K562 (cell line): ENCODE results near the gene EFNA2. TPM values are rescaled to one million over a fixed set of nuclear protein-coding genes. Genes with fewer than 3 reads are reported as not detected.
A peak's percentile ranks its signal among the peaks of the same experiment; 100 is the strongest.

ENCODE experiments used
- ATAC-seq: fragments of 200-7000 bp; cut with Tn5 transposase; 3 replicates; pipeline ENCODE4 v1.9.1; 2020; ENCODE audit warnings: moderate library complexity
- BruUV-seq: library from RNA; stranded (reverse); fragments of 400-500 nt; replicated peaks from 2 replicates; lab custom pipeline; 2021; lab: Mats Ljungman, UMichigan
- CTCF ChIA-PET: fragments of 300-600 bp; formaldehyde crosslinking; extraction: SDS; loops from one replicate; lab custom pipeline; 2021; ENCODE audit warnings: low intra/inter-chr PET ratio; lab: Yijun Ruan, JAX
- POLR2A ChIA-PET: fragments of 300-600, 350-650 bp; sonication (Branson Sonifier 250); formaldehyde crosslinking; extraction: SDS; loops from one replicate; lab custom pipeline; 2021; ENCODE audit warnings: antibody characterized with exemption, inconsistent platforms; lab: Yijun Ruan, JAX
- DNase-seq, 4 experiments: peaks; one replicate each; pipeline versions ENCODE4 v3.0.0 to v3.0.0-alpha.2; 2011 to 2018; ENCODE audit warnings: low spot score in 3 of 4, mixed read lengths in 3 of 4; ENCODE audit errors: extremely low read depth in 1 of 4
- FAIRE-seq: peaks from 2 replicates; lab custom pipeline; 2011; peaks lifted over from hg19 to GRCh38; lab: Jason Lieb, UNC
- H2AFZ ChIP-seq: 2 replicates; pipeline ENCODE4 v1.6.0; 2011; ENCODE audit warnings: low read depth, low read length, control low read depth, inconsistent platforms
- H3K27ac ChIP-seq: fragments of 200-600 bp; 3 replicates; pipeline ENCODE4 v1.8.0; 2011; ENCODE audit warnings: low read depth, mild to moderate bottlenecking, control low read depth, inconsistent platforms, low read length, moderate library complexity, mixed read lengths; ENCODE audit errors: extremely low read depth
- H3K27me3 ChIP-seq, 2 experiments: fragments of 300-600 bp in 1 of 2; 2 replicates in 1 of 2; 3 replicates in 1 of 2; pipeline versions ENCODE4 v1.6.0 to v1.8.0; 2011; ENCODE audit warnings: inconsistent platforms in 2 of 2, low read length in 2 of 2, mild to moderate bottlenecking in 1 of 2, mixed read lengths in 1 of 2, moderate library complexity in 1 of 2; ENCODE audit not compliant: control insufficient read depth in 2 of 2, insufficient read depth in 2 of 2
- H3K36me3 ChIP-seq: fragments of 300-600 bp; 3 replicates; pipeline ENCODE4 v1.8.0; 2011; ENCODE audit warnings: mild to moderate bottlenecking, low read length, inconsistent platforms; ENCODE audit not compliant: control insufficient read depth, insufficient read depth
- H3K4me1 ChIP-seq, 2 experiments: fragments of 200-600 bp in 1 of 2; replicated peaks in 1 of 2; 2 replicates in 1 of 2; 3 replicates in 1 of 2; pipeline versions ENCODE4 v1.5.1 to v1.8.0; 2011; ENCODE audit warnings: inconsistent platforms in 2 of 2, low read length in 2 of 2, mild to moderate bottlenecking in 1 of 2, mixed read lengths in 1 of 2, moderate library complexity in 1 of 2; ENCODE audit not compliant: control insufficient read depth in 2 of 2, insufficient read depth in 2 of 2
- H3K4me2 ChIP-seq: 2 replicates; pipeline ENCODE4 v1.6.1; 2011; ENCODE audit warnings: low read length, control low read depth, inconsistent platforms, mixed read lengths; ENCODE audit not compliant: insufficient read depth
- H3K4me3 ChIP-seq: fragments of 200-600 bp; sonication (generic), shearing (Covaris generic); 2 replicates; pipeline ENCODE4 v1.5.1; 2016; ENCODE audit warnings: control low read depth, inconsistent platforms
- H3K79me2 ChIP-seq: fragments of 200-600 bp; 3 replicates; pipeline ENCODE4 v1.8.0; 2011; ENCODE audit warnings: low read length, inconsistent platforms; ENCODE audit not compliant: control insufficient read depth, insufficient read depth
- H3K9ac ChIP-seq, 2 experiments: 2 replicates each; pipeline versions ENCODE4 v1.6.0 to v1.6.1; 2011; ENCODE audit warnings: low read depth in 2 of 2, low read length in 2 of 2, control low read depth in 1 of 2, inconsistent platforms in 1 of 2, mild to moderate bottlenecking in 1 of 2, mixed read lengths in 1 of 2; ENCODE audit not compliant: insufficient read depth in 1 of 2
- H3K9me1 ChIP-seq: one replicate; pipeline ENCODE4 v1.6.0; 2011; ENCODE audit warnings: inconsistent platforms, mild to moderate bottlenecking, low read length, moderate library complexity; ENCODE audit not compliant: control insufficient read depth, insufficient read depth
- H3K9me3 ChIP-seq: replicated peaks from 2 replicates; pipeline ENCODE4 v1.5.1; 2011; ENCODE audit warnings: low read depth, low read length, inconsistent platforms; ENCODE audit not compliant: control insufficient read depth, insufficient read depth
- H4K20me1 ChIP-seq: replicated peaks from 2 replicates; pipeline ENCODE4 v1.6.1; 2011; ENCODE audit warnings: low read length, inconsistent platforms, mixed read lengths; ENCODE audit not compliant: control insufficient read depth, insufficient read depth
- EGR1 ChIP-seq: fragments of 450-650 bp; conservative IDR thresholded peaks from 2 replicates; pipeline ENCODE4 v1.6.1; 2017; ENCODE audit warnings: mild to moderate bottlenecking
- NELFE ChIP-seq: IDR thresholded peaks from 2 replicates; pipeline ENCODE4 v1.6.1; 2011; ENCODE audit warnings: mild to moderate bottlenecking; ENCODE audit not compliant: insufficient read depth, insufficient read length
- NR2C1 ChIP-seq, 2 experiments: fragments of 450-650 bp; IDR thresholded peaks; 2 replicates each; pipeline ENCODE4 v1.6.1; 2017; ENCODE audit warnings: mild to moderate bottlenecking in 2 of 2, antibody characterized with exemption in 1 of 2, inconsistent platforms in 1 of 2, missing compliant biosample characterization in 1 of 2, missing genetic modification characterization in 1 of 2
- WGBS: fragments of 100-300 bp; shearing (Covaris generic); methylation state at CpG from one replicate; pipeline ENCODE4 v1.1.6; 2016; ENCODE audit warnings: low coverage, mixed read lengths; ENCODE audit not compliant: insufficient coverage; ENCODE audit errors: missing lambda C conversion rate; 5-methylcytosine and 5-hydroxymethylcytosine counted together
- in situ Hi-C: fragments of 300-500 bp; cut with MboI; formaldehyde crosslinking; loops from 4 replicates; pipeline ENCODE4 v1.15.0; 2018; ENCODE audit warnings: inconsistent platforms, mixed read lengths
- intact Hi-C: fragments of 100-400 bp; cut with micrococcal nuclease; formaldehyde crosslinking; loops from 2 replicates; pipeline ENCODE4 v1.14.2; 2022
- polyA plus RNA-seq, 8 experiments: library from polyadenylated mRNA; depleted of rRNA in 4 of 8; stranded (reverse) in 5 of 8; unstranded in 3 of 8; fragments of >200 nt; fragmentation: Nextera tagmentation in 2 of 8; fragmentation: Illumina TruSeq in 1 of 8; extraction: Ambion mirVana in 2 of 8; extraction: Trizol in 1 of 8; gene quantifications; 2 replicates each; pipeline versions ENCODE4 v1.2.1 to v1.2.3, GENCODE V29; 2011 to 2014; ENCODE audit warnings: inconsistent platforms in 1 of 8, missing spikeins in 1 of 8
- total RNA-seq, 7 experiments: library from RNA; depleted of rRNA in 6 of 7; stranded (reverse); fragments of >200 nt in 6 of 7; fragmentation: Illumina TruSeq in 2 of 7; extraction: Trizol in 2 of 7; gene quantifications; 2 replicates each; pipeline versions ENCODE4 v1.2.1 to v1.2.3, GENCODE V29; 2011 to 2021; ENCODE audit warnings: low replicate concordance in 1 of 7
- TF ChIP-seq, protein P1 (sequence below), 2 experiments: fragments of 450-650 bp; IDR thresholded peaks; 2 replicates each; pipeline ENCODE4 v1.6.1; 2016
- TF ChIP-seq, protein P2 (sequence below): fragments of 450-650 bp; conservative IDR thresholded peaks from 2 replicates; pipeline ENCODE4 v1.6.1; 2016; ENCODE audit warnings: missing genetic modification characterization, low read depth, mild to moderate bottlenecking, control low read depth, missing compliant biosample characterization

EFNA2 gene
- total and polyA plus RNA-seq, 9 of the 15 experiments (the other 6 are each of a cell fraction or from before 2014, with no cell fraction given) = 0.11 to 0.44 (median 0.15) TPM; not detected in 6

DNA sequence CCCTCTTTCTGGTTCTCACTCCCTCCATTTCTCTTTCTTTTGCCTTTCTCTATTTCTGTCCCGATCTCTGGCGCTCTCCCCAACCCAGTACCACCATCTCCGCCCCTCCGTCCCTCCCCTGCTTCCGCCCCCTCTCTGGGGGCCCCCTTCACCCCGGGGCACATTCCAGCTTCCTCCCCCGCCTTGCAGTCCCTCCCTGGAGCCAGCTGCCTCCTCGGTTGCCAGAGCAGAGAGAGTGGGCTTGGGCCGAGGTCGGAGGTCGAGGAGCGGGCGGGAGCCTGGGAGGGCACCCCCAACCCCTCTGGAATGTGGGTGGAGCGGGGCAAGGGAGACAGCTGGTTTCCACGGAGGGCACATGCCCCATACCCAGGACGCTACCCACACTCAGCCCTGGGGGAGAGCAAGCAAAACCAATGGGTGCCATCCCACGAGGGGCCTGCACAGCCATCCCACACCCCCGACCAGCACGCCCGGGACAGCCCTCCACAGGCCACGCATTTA is 23.0 kb upstream of the EFNA2 start:
- peak overlapping the region; percentile 28 to 92; a peak in 3 of 4 replicates for H3K9ac ChIP-seq

More for the DNA sequence above, 23.0 kb upstream of the EFNA2 start:
- FAIRE-seq = no peak
- DNase-seq = no peak
- Histone ChIP-seq H3K4me3 (no peak overlapping the region), H3K9me1 (no peaks in the 10 kb centered on the region), H3K27me3 (no peaks in the 10 kb centered on the region), H3K79me2 (peaks cover 17% of the 10 kb centered on the region), H3K9me3 (no peaks in the 10 kb centered on the region), H4K20me1 (0 out of 2 replicates have a peak, but pooled peaks cover 4% of the 10 kb centered on the region), H3K27ac (peak overlapping the region; percentile 83; the same call in 1 of the 3 replicates), H3K4me1 (peaks cover 67 to 95% of the 10 kb centered on the region in 2 experiments), H3K36me3 (peaks cover 11% of the 10 kb centered on the region; the same call in 2 of the 3 replicates), H3K4me2 (0 out of 2 replicates have a peak overlapping the region, but pooled peaks have one; percentile 84), H2AFZ (no peak overlapping the region)
- in situ Hi-C loops (no loop called here), intact Hi-C loops (no loop called here)
- no peak for ATAC-seq
- 70% methylated on average over 4 of the region's 21 CpGs for WGBS
- POLR2A ChIA-PET = interaction anchor here (1.1 to 2.6 kb wide), 2 partner anchors 10 kb away, joined by 3 to 14 read pairs; no protein-coding TSS in a partner anchor
- no TSS peak for BruUV-seq
- CTCF ChIA-PET = no interaction called here
- TF ChIP-seq EGR1 (peak; percentile 71), NELFE (no peak), NR2C1 (IDR thresholded peaks at IDR 0.05) (no peak), NR2C1 (tag; IDR thresholded peaks at IDR 0.05) (0 out of 2 replicates have a peak, but pooled peaks have one; percentile 32)
- TF ChIP-seq, protein P1, sequence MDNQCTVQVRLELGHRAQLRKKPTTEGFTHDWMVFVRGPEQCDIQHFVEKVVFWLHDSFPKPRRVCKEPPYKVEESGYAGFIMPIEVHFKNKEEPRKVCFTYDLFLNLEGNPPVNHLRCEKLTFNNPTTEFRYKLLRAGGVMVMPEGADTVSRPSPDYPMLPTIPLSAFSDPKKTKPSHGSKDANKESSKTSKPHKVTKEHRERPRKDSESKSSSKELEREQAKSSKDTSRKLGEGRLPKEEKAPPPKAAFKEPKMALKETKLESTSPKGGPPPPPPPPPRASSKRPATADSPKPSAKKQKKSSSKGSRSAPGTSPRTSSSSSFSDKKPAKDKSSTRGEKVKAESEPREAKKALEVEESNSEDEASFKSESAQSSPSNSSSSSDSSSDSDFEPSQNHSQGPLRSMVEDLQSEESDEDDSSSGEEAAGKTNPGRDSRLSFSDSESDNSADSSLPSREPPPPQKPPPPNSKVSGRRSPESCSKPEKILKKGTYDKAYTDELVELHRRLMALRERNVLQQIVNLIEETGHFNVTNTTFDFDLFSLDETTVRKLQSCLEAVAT (IDR thresholded peaks at IDR 0.05) = peak in 1 of 2 experiments; percentile 23; a peak in 1 of 4 replicates
- TF ChIP-seq, protein P2, sequence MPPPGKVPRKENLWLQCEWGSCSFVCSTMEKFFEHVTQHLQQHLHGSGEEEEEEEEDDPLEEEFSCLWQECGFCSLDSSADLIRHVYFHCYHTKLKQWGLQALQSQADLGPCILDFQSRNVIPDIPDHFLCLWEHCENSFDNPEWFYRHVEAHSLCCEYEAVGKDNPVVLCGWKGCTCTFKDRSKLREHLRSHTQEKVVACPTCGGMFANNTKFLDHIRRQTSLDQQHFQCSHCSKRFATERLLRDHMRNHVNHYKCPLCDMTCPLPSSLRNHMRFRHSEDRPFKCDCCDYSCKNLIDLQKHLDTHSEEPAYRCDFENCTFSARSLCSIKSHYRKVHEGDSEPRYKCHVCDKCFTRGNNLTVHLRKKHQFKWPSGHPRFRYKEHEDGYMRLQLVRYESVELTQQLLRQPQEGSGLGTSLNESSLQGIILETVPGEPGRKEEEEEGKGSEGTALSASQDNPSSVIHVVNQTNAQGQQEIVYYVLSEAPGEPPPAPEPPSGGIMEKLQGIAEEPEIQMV = no peak
